Caco-2 (cell line): ENCODE measurements around the gene COX5A. TPM values are rescaled to one million over a fixed set of nuclear protein-coding genes. Genes with fewer than 3 reads are reported as not detected.

ENCODE experiments used
- BruUV-seq: library from RNA; stranded (reverse); fragments of 400-500 nt; replicated peaks from 2 replicates; lab custom pipeline; 2021; lab: Mats Ljungman, UMichigan
- CTCF ChIA-PET: fragments of 300-600 bp; sonication (Branson Sonifier 250); formaldehyde crosslinking; loops from one replicate; lab custom pipeline; 2022; ENCODE audit warnings: antibody characterized with exemption; lab: Charles Lee
- POLR2A ChIA-PET: fragments of 300-600 bp; sonication (Branson Sonifier 250); formaldehyde crosslinking; loops from one replicate; lab custom pipeline; 2022; ENCODE audit warnings: antibody characterized with exemption; lab: Charles Lee
- DNase-seq, 2 experiments: peaks; one replicate each; pipeline versions ENCODE4 v3.0.0 to v3.0.0-alpha.2; 2020 to 2022
- H3K27me3 ChIP-seq: replicated peaks from 2 replicates; pipeline ENCODE4 v1.6.0; 2011; ENCODE audit warnings: low read length; ENCODE audit not compliant: control insufficient read depth, insufficient read depth
- H3K36me3 ChIP-seq: 2 replicates; pipeline ENCODE4 v1.5.1; 2011; ENCODE audit warnings: low read length; ENCODE audit not compliant: control insufficient read depth, insufficient read depth
- H3K4me1 ChIP-seq: fragments of 250-450 bp; sonication (Bioruptor Pico); 2 replicates; pipeline ENCODE4 v1.5.1; 2020; ENCODE audit warnings: mild to moderate bottlenecking
- H3K4me3 ChIP-seq: 2 replicates; pipeline ENCODE4 v1.5.1; 2011; ENCODE audit warnings: low read depth, mild to moderate bottlenecking, control low read depth, low read length
- H3K9me3 ChIP-seq: fragments of 250-450 bp; sonication (Bioruptor Pico); 2 replicates; pipeline ENCODE4 v1.5.1; 2020; ENCODE audit warnings: mild to moderate bottlenecking, moderate library complexity
- H3K27ac Mint-ChIP-seq: one replicate; pipeline ENCODE4 v1.8.0; 2022; ENCODE audit warnings: mixed read lengths; ENCODE audit not compliant: unreplicated experiment
- H3K27me3 Mint-ChIP-seq: one replicate; pipeline ENCODE4 v1.8.0; 2022; ENCODE audit warnings: mixed read lengths; ENCODE audit not compliant: insufficient read depth, unreplicated experiment
- H3K36me3 Mint-ChIP-seq: one replicate; pipeline ENCODE4 v1.8.0; 2022; ENCODE audit warnings: mild to moderate bottlenecking, mixed read lengths; ENCODE audit not compliant: insufficient read depth, unreplicated experiment
- H3K4me1 Mint-ChIP-seq: one replicate; pipeline ENCODE4 v1.8.0; 2022; ENCODE audit warnings: low read depth, mixed read lengths; ENCODE audit not compliant: unreplicated experiment
- H3K4me3 Mint-ChIP-seq: one replicate; pipeline ENCODE4 v1.8.0; 2022; ENCODE audit warnings: mild to moderate bottlenecking, moderate library complexity, mixed read lengths; ENCODE audit not compliant: unreplicated experiment
- H3K9me3 Mint-ChIP-seq: one replicate; pipeline ENCODE4 v1.8.0; 2022; ENCODE audit warnings: mixed read lengths; ENCODE audit not compliant: unreplicated experiment
- intact Hi-C: fragments of 100-400 bp; cut with micrococcal nuclease; formaldehyde crosslinking; loops from one replicate; pipeline ENCODE4 v1.10.0; 2022; ENCODE audit not compliant: unreplicated experiment
- total RNA-seq: library from RNA; stranded (reverse); gene quantifications from 2 replicates; pipeline ENCODE4 v1.2.3, GENCODE V29; 2022
- TF ChIP-seq, protein P1 (sequence below), 2 experiments: fragments of 200-600 bp in 1 of 2; IDR thresholded peaks; 1 replicate in 1 of 2; 2 replicates in 1 of 2; pipeline versions ENCODE4 v1.5.1 to v1.8.0; 2011 to 2022; ENCODE audit warnings: antibody characterized with exemption in 1 of 2, control low read depth in 1 of 2, inconsistent platforms in 1 of 2, low read depth in 1 of 2, low read length in 1 of 2, mild to moderate bottlenecking in 1 of 2, moderate library complexity in 1 of 2; ENCODE audit not compliant: insufficient read depth in 1 of 2, severe bottlenecking in 1 of 2, unreplicated experiment in 1 of 2

The COX5A gene
- total RNA-seq, 1 experiment from 2014 or later = 318 TPM

DNA sequence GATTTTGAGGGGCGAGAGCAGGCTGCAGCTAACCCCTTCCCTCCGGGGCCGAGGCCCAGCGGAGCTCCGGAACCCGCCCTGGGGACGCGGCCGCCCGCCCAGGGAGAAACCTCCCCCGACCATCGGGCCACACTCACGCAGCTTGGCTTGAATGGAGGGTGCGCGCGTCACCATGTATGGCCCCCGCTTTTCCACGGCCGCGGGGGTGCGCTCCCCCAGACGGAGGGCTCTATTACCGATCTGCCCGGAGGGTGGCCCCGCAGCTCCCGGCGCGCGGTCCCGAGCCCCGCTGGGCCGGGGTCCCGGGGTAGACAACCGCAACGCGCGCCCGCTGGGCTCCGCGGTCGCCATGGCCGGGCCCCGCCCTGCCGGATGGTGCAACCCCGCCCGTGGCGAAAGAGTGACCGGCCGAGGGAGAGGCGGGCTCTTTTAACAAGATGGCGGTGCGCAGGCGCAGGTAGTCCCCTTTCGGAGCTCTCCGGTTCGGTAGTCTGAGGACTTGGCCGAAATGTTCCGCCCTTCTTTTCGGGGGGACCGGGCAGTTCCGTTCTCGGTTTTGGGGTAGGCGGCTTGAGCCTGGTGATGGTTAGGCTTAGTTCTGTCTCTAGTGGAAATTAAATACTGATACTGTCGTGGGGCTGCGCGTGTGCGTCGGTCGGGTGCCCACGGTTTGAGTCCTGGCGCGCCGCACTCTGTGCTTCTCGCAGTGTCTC lies 31.3 kb downstream of the COX5A start, which contains the start of gene FAM219B:
TSS of gene FAM219B (minus strand) at position 402 of the 713 bp plus-strand sequence. CDS start at position 351, 51 bp downstream.
- intact Hi-C loops = loop anchor here (2.0 to 5.0 kb wide), 3 partner anchors 34 to 64 kb away; partner anchors contain the start of genes SCAMP2 and ULK3

DNA sequence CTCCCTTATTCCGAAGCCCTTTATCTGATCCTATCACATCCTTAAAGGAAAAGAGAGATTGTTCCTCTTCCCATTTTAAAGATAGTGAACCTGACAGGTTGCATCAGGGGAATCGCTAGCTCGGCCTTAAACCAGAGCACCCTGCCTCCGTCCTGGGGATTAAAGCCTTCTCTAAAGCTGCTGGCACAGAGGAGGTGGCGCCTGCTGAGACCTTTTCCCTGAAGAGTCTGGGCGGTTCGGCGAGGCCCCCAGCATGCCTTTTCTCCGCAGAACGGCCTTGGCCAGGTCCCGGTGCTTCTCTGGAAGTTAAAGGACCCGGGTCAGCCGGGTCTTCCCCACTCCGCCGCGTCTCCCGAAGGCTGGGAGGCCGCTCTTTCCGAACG lies 31.8 kb downstream of the COX5A start:
- no peaks in the 10 kb centered on the region for H3K27me3 Mint-ChIP-seq
- Histone ChIP-seq H3K27me3 (no peaks in the 10 kb centered on the region), H3K9me3 (no peaks in the 10 kb centered on the region), H3K4me3 (peak overlapping the region; percentile 79), H3K36me3 (peaks cover 5% of the 10 kb centered on the region), H3K4me1 (peaks cover 4% of the 10 kb centered on the region; the same call in 1 of the 2 replicates)
- peak in 1 of 2 experiments; percentile 52 for DNase-seq
- no TSS peak for BruUV-seq
- peak overlapping the region; percentile 99 for H3K4me3 Mint-ChIP-seq
- POLR2A ChIA-PET = interaction anchor here (1.0 to 2.0 kb wide), 8 partner anchors 9 to 64 kb away, joined by 3 to 12 read pairs (median 5); partner anchors contain the start of genes COX5A, MPI, RPP25 and ULK3
- H3K27ac Mint-ChIP-seq = peak overlapping the region; percentile 84
- peaks cover 59% of the 10 kb centered on the region for H3K36me3 Mint-ChIP-seq
- intact Hi-C loops = loop anchor here (2.0 to 5.0 kb wide), 3 partner anchors 34 to 63 kb away; partner anchors contain the start of genes SCAMP2 and ULK3
- no peaks in the 10 kb centered on the region for H3K4me1 Mint-ChIP-seq
- CTCF ChIA-PET = interaction anchor here (0.6 to 2.3 kb wide), 6 partner anchors 28 to 137 kb away, joined by 3 to 8 read pairs (median 5); partner anchors contain the start of gene RPP25
- TF ChIP-seq, protein P1, sequence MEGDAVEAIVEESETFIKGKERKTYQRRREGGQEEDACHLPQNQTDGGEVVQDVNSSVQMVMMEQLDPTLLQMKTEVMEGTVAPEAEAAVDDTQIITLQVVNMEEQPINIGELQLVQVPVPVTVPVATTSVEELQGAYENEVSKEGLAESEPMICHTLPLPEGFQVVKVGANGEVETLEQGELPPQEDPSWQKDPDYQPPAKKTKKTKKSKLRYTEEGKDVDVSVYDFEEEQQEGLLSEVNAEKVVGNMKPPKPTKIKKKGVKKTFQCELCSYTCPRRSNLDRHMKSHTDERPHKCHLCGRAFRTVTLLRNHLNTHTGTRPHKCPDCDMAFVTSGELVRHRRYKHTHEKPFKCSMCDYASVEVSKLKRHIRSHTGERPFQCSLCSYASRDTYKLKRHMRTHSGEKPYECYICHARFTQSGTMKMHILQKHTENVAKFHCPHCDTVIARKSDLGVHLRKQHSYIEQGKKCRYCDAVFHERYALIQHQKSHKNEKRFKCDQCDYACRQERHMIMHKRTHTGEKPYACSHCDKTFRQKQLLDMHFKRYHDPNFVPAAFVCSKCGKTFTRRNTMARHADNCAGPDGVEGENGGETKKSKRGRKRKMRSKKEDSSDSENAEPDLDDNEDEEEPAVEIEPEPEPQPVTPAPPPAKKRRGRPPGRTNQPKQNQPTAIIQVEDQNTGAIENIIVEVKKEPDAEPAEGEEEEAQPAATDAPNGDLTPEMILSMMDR (IDR thresholded peaks at IDR 0.05; ENCODE audit: insufficient read depth in 1 of 2, low read depth in 1 of 2, low read length in 1 of 2, severe bottlenecking in 1 of 2, unreplicated experiment in 1 of 2) = no peak
- H3K9me3 Mint-ChIP-seq = no peaks in the 10 kb centered on the region

More for the DNA sequence above, 31.3 kb downstream of the COX5A start, which contains the start of gene FAM219B:
- no peaks in the 10 kb centered on the region for H3K4me1 Mint-ChIP-seq
- POLR2A ChIA-PET = interaction anchor here (0.5 to 2.0 kb wide), 9 partner anchors 8 to 123 kb away, joined by 3 to 12 read pairs (median 5); partner anchors contain the start of genes COX5A, MPI, RPP25 and ULK3
- no peaks in the 10 kb centered on the region for H3K27me3 ChIP-seq
- H3K27me3 Mint-ChIP-seq = no peaks in the 10 kb centered on the region
- DNase-seq = peak; percentile 88 to 93
- TF ChIP-seq, protein P1 (IDR thresholded peaks at IDR 0.05; ENCODE audit: insufficient read depth in 1 of 2, low read depth in 1 of 2, low read length in 1 of 2, severe bottlenecking in 1 of 2, unreplicated experiment in 1 of 2) = no peak
- CTCF ChIA-PET = interaction anchor here (0.6 to 2.3 kb wide), 6 partner anchors 28 to 137 kb away, joined by 3 to 8 read pairs (median 5); partner anchors contain the start of gene RPP25
- H3K9me3 Mint-ChIP-seq = no peaks in the 10 kb centered on the region
- H3K27ac Mint-ChIP-seq = peak within 1 kb of the TSS; percentile 97
- H3K4me1 ChIP-seq = peaks cover 4% of the 10 kb centered on the region; the same call in 1 of the 2 replicates
- peaks cover 57% of the 10 kb centered on the region for H3K36me3 Mint-ChIP-seq
- no TSS peak for BruUV-seq
- H3K4me3 ChIP-seq = peak within 1 kb of the TSS; percentile 79
- peak within 1 kb of the TSS; percentile 99 for H3K4me3 Mint-ChIP-seq
- no peaks in the 10 kb centered on the region for H3K9me3 ChIP-seq
- peaks cover 5% of the 10 kb centered on the region for H3K36me3 ChIP-seq

DNA sequence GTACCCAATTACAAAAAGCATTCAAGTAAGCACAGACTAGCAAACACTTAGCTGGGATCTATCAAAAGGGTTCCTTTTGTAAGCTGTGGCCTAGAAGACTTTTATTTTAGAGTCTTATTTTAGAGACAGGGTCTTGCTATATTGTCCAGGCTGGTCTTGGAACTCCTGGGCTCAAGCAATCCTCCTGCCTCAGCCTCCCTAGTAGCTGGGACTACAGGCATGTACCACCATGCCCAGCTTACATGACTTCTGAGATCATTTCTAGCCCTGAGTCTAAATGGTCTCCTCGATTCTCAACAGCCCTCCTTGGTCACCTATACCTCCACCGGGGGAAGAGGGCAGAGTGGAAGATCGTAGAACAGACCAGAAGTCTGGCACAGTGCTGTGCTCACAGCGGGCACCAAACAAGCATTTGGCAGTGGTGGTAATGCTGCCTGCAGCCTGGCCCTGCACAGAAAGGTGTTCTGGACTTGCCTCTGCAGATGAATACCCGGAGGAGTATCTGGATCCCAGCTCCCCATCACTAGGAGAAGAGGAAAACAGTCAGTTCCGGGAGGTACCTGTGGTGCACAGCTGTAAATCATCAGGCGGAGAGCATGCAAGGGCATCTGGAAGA lies 33.6 kb downstream of the COX5A start:
- H3K36me3 Mint-ChIP-seq = peaks cover 74% of the 10 kb centered on the region
- intact Hi-C loops = no loop called here

More for the DNA sequence above, 33.6 kb downstream of the COX5A start:
- H3K4me1 ChIP-seq = peaks cover 4% of the 10 kb centered on the region; the same call in 1 of the 2 replicates
- ChIA-PET POLR2A (no interaction called here), CTCF (interaction anchor here (1.1 kb wide), 1 partner anchor 46 kb away, joined by 4 read pairs; no protein-coding TSS in a partner anchor)
- no peaks in the 10 kb centered on the region for H3K27me3 ChIP-seq
- no peak for DNase-seq
- H3K4me3 Mint-ChIP-seq = peak overlapping the region; percentile 99
- no peaks in the 10 kb centered on the region for H3K9me3 Mint-ChIP-seq
- H3K27me3 Mint-ChIP-seq = no peaks in the 10 kb centered on the region
- H3K4me1 Mint-ChIP-seq = no peaks in the 10 kb centered on the region
- H3K27ac Mint-ChIP-seq = no peak overlapping the region
- TF ChIP-seq, protein P1 (IDR thresholded peaks at IDR 0.05; ENCODE audit: insufficient read depth in 1 of 2, low read depth in 1 of 2, low read length in 1 of 2, severe bottlenecking in 1 of 2, unreplicated experiment in 1 of 2) = no peak
- peaks cover 5% of the 10 kb centered on the region for H3K36me3 ChIP-seq
- no TSS peak for BruUV-seq
- no peak overlapping the region for H3K4me3 ChIP-seq
- H3K9me3 ChIP-seq = no peaks in the 10 kb centered on the region
